ENCODE results near the gene SYF2.

The SYF2 gene

GRCh38 chr1:25197235-25197975 lies 34.9 kb downstream of the SYF2 start (continued):
- TF ChIP-seq OSR2 (tag by site-specific recombination; IDR thresholded peaks at IDR 0.05) (peak; percentile 54; the same call in 1 of the 2 replicates), WT1 (tag by site-specific recombination; IDR thresholded peaks at IDR 0.05) (peak; percentile 49; the same call in 1 of the 2 replicates), SCRT1 (tag by site-specific recombination; IDR thresholded peaks at IDR 0.05; ENCODE audit: borderline replicate concordance) (peak; percentile 93; the same call in 1 of the 2 replicates), ZNF571 (tag by site-specific recombination; IDR thresholded peaks at IDR 0.05) (no peak), ZNF514 (tag by site-specific recombination; IDR thresholded peaks at IDR 0.05) (no peak), ZNF561 (tag by site-specific recombination; IDR thresholded peaks at IDR 0.05; ENCODE audit: borderline replicate concordance) (no peak), ZNF350 (tag by site-specific recombination; IDR thresholded peaks at IDR 0.05) (no peak), ZFP3 (tag by site-specific recombination; IDR thresholded peaks at IDR 0.05; ENCODE audit: low read depth) (no peak), ZNF366 (tag by site-specific recombination; conservative IDR thresholded peaks at IDR 0.05) (no peak), ZNF624 (tag by site-specific recombination; IDR thresholded peaks at IDR 0.05) (no peak), ZNF311 (tag by site-specific recombination; IDR thresholded peaks at IDR 0.05; ENCODE audit: borderline replicate concordance) (no peak), ZNF768 (tag by site-specific recombination; IDR thresholded peaks at IDR 0.05) (no peak), ZNF654 (tag by site-specific recombination; IDR thresholded peaks at IDR 0.05; ENCODE audit: low read depth) (no peak), ZBTB44 (tag by site-specific recombination; IDR thresholded peaks at IDR 0.05) (no peak), ZNF280D (tag by site-specific recombination; IDR thresholded peaks at IDR 0.05) (no peak), ZNF2 (tag by site-specific recombination; IDR thresholded peaks at IDR 0.05) (no peak), ZEB2 (tag by site-specific recombination; IDR thresholded peaks at IDR 0.05) (peak; percentile 34; the same call in 1 of the 2 replicates), ZIC2 (tag by site-specific recombination; IDR thresholded peaks at IDR 0.05) (peak; percentile 99), ZNF585B (tag by site-specific recombination; IDR thresholded peaks at IDR 0.05) (no peak), ZSCAN4 (tag by site-specific recombination; IDR thresholded peaks at IDR 0.05) (no peak), ZNF169 (tag by site-specific recombination; IDR thresholded peaks at IDR 0.05) (no peak), ZNF747 (tag by site-specific recombination; IDR thresholded peaks at IDR 0.05) (no peak), ZNF175 (tag by site-specific recombination; IDR thresholded peaks at IDR 0.05) (no peak), ZNF777 (tag by site-specific recombination; IDR thresholded peaks at IDR 0.05; ENCODE audit: borderline replicate concordance) (no peak), ZNF394 (tag by site-specific recombination; IDR thresholded peaks at IDR 0.05; ENCODE audit: borderline replicate concordance) (no peak), RBAK (tag by site-specific recombination; IDR thresholded peaks at IDR 0.05) (no peak), ZSCAN30 (tag by site-specific recombination; IDR thresholded peaks at IDR 0.05) (no peak), PRDM10 (tag by site-specific recombination; IDR thresholded peaks at IDR 0.05) (no peak), ZNF133 (tag by site-specific recombination; IDR thresholded peaks at IDR 0.05) (no peak), ZBTB48 (tag by site-specific recombination; IDR thresholded peaks at IDR 0.05) (peak; percentile 39; the same call in 1 of the 2 replicates), ZNF776 (tag by site-specific recombination; IDR thresholded peaks at IDR 0.05; ENCODE audit: borderline replicate concordance) (no peak), ZNF248 (tag by site-specific recombination; IDR thresholded peaks at IDR 0.05) (no peak)

All from HEK293 (cell line).